Ascending aorta (tissue), 2 donors: ENCODE data around the gene ARHGAP28. TPM values are rescaled to one million over a fixed set of nuclear protein-coding genes. Genes with fewer than 3 reads are reported as not detected.

Source experiments
- DNase-seq, 2 donors: peaks; one replicate each; pipeline ENCODE4 v3.0.0-alpha.2; 2019; ENCODE audit warnings: low spot score in 2 of 2
- H3K27ac ChIP-seq, 2 donors: fragments of 200-600 bp; sonication (generic); one replicate each; pipeline ENCODE4 v1.5.1; 2016 to 2017; ENCODE audit warnings: mild to moderate bottlenecking in 1 of 2
- H3K27me3 ChIP-seq: fragments of 200-600 bp; sonication (generic); one replicate; pipeline ENCODE4 v1.5.1; 2017
- H3K36me3 ChIP-seq, 2 donors: fragments of 200-600 bp; sonication (generic); one replicate each; pipeline ENCODE4 v1.5.1; 2016
- H3K4me1 ChIP-seq, 2 donors: fragments of 200-600 bp; sonication (generic); one replicate each; pipeline ENCODE4 v1.5.1; 2016 to 2017; ENCODE audit warnings: mild to moderate bottlenecking in 1 of 2
- H3K4me3 ChIP-seq, 2 donors: fragments of 200-600 bp; sonication (generic); one replicate each; pipeline ENCODE4 v1.5.1; 2016 to 2017; ENCODE audit warnings: mild to moderate bottlenecking in 1 of 2
- H3K9me3 ChIP-seq, 2 donors: fragments of 200-600 bp; sonication (generic); one replicate each; pipeline ENCODE4 v1.5.1; 2016
- intact Hi-C: fragments of 100-400 bp; cut with DNase I; formaldehyde crosslinking; loops from one replicate; pipeline ENCODE4 v1.15.1; 2023
- total RNA-seq: library from RNA; depleted of rRNA; stranded (reverse); fragments of >200 nt; gene quantifications from one replicate; pipeline ENCODE4 v1.1.0, GENCODE V29; 2016
- TF ChIP-seq, protein P1 (sequence below), 3 experiments: fragments of 200-600 bp in 2 of 3; fragments of 450-650 bp in 1 of 3; sonication (generic) in 2 of 3; IDR thresholded peaks; one replicate each; pipeline ENCODE4 v1.5.1; 2016 to 2019; ENCODE audit warnings: antibody characterized with exemption in 3 of 3, mild to moderate bottlenecking in 1 of 3, moderate library complexity in 1 of 3

ARHGAP28 gene
- total RNA-seq, 1 donor from 2014 or later = 0.85 TPM

DNA sequence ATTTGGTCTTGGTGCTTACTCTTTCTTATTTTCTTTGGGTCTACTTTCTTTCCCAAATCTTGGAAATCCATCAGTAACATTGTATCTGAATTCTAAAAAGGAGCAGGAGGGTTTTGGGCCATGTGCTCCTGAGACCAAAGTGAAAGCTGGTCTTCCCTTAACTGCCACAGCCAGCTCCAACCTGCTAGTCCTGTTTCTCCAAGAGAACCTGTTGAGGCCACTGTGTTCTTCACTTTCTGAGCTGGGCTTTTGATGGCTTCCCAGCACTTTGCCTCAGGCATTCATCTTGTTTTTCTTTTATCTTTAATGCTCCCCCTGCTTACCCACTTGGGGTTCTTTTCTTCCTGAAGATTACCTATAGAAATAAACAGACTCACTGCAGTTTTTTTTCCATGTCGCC, 53.3 kb downstream of the ARHGAP28 start:
- Histone ChIP-seq H3K36me3 (no peaks in the 10 kb centered on the region), H3K27ac (no peak overlapping the region), H3K9me3 (no peaks in the 10 kb centered on the region), H3K4me3 (no peak overlapping the region), H3K27me3 (no peaks in the 10 kb centered on the region), H3K4me1 (no peaks in the 10 kb centered on the region)
- TF ChIP-seq, protein P1, sequence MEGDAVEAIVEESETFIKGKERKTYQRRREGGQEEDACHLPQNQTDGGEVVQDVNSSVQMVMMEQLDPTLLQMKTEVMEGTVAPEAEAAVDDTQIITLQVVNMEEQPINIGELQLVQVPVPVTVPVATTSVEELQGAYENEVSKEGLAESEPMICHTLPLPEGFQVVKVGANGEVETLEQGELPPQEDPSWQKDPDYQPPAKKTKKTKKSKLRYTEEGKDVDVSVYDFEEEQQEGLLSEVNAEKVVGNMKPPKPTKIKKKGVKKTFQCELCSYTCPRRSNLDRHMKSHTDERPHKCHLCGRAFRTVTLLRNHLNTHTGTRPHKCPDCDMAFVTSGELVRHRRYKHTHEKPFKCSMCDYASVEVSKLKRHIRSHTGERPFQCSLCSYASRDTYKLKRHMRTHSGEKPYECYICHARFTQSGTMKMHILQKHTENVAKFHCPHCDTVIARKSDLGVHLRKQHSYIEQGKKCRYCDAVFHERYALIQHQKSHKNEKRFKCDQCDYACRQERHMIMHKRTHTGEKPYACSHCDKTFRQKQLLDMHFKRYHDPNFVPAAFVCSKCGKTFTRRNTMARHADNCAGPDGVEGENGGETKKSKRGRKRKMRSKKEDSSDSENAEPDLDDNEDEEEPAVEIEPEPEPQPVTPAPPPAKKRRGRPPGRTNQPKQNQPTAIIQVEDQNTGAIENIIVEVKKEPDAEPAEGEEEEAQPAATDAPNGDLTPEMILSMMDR (IDR thresholded peaks at IDR 0.05) = no peak
- DNase-seq = no peak
- intact Hi-C loops = no loop called here

DNA sequence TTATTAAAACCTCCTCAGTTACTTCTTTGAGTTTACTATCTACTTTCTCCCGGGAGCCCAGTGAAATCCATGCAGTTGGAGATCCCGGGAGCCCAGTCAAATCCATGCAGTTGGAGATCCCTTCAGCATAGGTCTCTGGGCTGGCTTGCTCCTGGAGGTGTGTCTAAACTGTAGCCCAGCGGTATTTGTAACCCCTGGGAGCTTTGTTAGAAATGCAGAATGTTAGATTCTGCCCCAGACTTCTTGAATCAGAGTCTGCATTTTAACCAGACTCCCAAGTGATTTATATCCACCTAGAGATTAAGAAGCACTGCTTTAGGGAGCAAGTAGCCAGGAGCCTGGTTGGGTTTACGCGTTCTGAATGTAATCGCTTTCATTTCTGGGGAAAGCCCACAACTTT, 54.5 kb downstream of the ARHGAP28 start:
- H3K27ac ChIP-seq = no peak overlapping the region
- no peak for DNase-seq
- H3K9me3 ChIP-seq = no peaks in the 10 kb centered on the region
- no peaks in the 10 kb centered on the region for H3K36me3 ChIP-seq
- no peak overlapping the region for H3K4me3 ChIP-seq
- H3K4me1 ChIP-seq = no peaks in the 10 kb centered on the region
- intact Hi-C loops = no loop called here
- no peaks in the 10 kb centered on the region for H3K27me3 ChIP-seq
- TF ChIP-seq, protein P1 (IDR thresholded peaks at IDR 0.05) = no peak

DNA sequence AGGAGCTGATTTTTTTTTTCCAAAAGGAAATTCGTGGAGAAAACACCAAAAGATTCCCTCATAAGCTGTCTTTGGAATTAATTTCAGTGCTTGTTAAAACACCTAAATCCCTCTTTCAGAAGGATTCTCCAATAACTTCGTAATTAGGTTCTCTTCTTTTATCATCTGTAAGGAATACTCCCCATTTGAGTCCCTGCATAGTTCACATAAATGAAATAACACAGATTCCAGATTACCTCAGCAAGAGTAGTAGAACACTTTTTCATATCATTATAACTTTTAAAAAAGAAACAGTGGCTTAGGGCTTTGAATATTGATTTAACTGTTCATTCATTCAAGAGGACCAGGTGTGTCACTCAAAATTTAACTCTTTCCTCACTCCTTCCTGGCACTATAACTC, 55.5 kb downstream of the ARHGAP28 start:
- intact Hi-C loops = no loop called here
- no peak overlapping the region for H3K4me3 ChIP-seq
- no peak for DNase-seq
- H3K36me3 ChIP-seq = no peaks in the 10 kb centered on the region
- TF ChIP-seq, protein P1 (IDR thresholded peaks at IDR 0.05) = no peak
- no peaks in the 10 kb centered on the region for H3K4me1 ChIP-seq
- H3K9me3 ChIP-seq = no peaks in the 10 kb centered on the region
- no peaks in the 10 kb centered on the region for H3K27me3 ChIP-seq
- H3K27ac ChIP-seq = no peak overlapping the region

DNA sequence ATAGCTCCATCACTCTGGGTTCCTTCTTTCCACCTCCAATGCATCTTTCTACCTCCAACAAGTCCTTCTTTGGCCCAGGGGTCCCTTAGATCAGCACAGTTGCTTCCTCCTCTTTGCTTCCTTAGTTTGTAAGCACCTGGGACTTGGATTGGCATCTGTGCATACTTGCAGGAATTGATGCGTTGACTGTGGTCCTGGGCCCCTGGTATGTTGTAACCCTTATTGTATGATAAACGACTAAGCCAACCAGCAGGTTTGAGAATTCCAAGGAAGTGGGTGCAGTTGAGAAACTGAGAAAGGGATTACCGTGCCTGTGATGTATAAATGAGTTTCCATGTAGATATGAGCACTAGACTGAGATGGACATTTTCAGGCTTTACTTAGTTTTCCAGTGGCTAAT, 55.9 kb downstream of the ARHGAP28 start:
- TF ChIP-seq, protein P1 (IDR thresholded peaks at IDR 0.05) = no peak
- Histone ChIP-seq H3K27me3 (no peaks in the 10 kb centered on the region), H3K4me1 (no peaks in the 10 kb centered on the region), H3K4me3 (no peak overlapping the region), H3K36me3 (no peaks in the 10 kb centered on the region), H3K27ac (no peak overlapping the region), H3K9me3 (no peaks in the 10 kb centered on the region)
- intact Hi-C loops = no loop called here
- no peak for DNase-seq

DNA sequence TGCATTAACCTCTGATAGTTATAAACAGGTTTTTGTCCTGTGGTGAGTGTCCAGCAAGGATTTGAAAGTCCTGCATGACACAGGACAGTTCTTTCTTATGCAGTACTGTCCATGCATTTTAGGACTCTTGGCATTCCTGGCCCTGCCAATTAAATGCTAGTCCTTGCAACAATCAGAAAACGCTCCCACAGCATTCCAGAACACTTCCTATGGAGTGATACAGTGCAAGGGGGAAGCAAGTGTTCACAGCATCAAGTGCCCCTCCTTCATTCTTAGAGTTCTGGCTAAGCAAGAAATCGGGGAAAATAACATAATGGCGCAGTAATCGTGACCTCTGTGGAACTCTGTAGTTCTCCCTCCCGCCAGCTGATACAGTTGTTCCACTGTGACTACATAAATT, 62.9 kb downstream of the ARHGAP28 start:
- Histone ChIP-seq H3K9me3 (no peaks in the 10 kb centered on the region), H3K27ac (no peak overlapping the region), H3K4me1 (no peaks in the 10 kb centered on the region), H3K4me3 (no peak overlapping the region), H3K27me3 (no peaks in the 10 kb centered on the region), H3K36me3 (no peaks in the 10 kb centered on the region)
- no peak for DNase-seq
- TF ChIP-seq, protein P1 (IDR thresholded peaks at IDR 0.05) = no peak
- intact Hi-C loops = no loop called here

DNA sequence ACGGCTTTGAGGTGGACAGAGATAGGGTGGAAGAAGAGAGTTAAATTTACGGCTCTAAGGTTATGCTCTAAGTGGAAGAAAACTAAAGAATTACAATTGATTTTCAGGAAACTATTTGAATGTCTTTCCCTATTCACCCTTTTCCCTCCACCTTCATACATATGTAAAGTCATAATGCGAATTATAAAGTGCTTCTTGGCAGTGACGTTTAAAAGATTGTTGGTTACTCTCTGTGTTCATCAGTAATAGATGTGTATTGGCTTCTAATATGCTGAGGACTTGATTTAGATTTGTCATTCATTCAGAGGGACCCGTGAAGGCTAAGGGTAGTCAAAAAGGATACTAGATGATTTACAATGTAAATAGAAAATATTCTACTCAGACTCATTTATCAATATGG, 63.9 kb downstream of the ARHGAP28 start:
- TF ChIP-seq, protein P1 (IDR thresholded peaks at IDR 0.05) = no peak
- no peak overlapping the region for H3K27ac ChIP-seq
- H3K27me3 ChIP-seq = no peaks in the 10 kb centered on the region
- no peaks in the 10 kb centered on the region for H3K36me3 ChIP-seq
- no peak for DNase-seq
- H3K4me1 ChIP-seq = no peaks in the 10 kb centered on the region
- intact Hi-C loops = no loop called here
- no peak overlapping the region for H3K4me3 ChIP-seq
- no peaks in the 10 kb centered on the region for H3K9me3 ChIP-seq
